IPS-18a (cell line): ENCODE results near the gene C1QTNF8.

Experiments used
- H3K27ac ChIP-seq: one replicate; pipeline ENCODE4 v1.5.1; 2013; ENCODE audit warnings: low read length
- H3K27me3 ChIP-seq: one replicate; pipeline ENCODE4 v1.6.1; 2013; ENCODE audit warnings: mild to moderate bottlenecking, low read length; ENCODE audit not compliant: control insufficient read depth, insufficient read depth
- H3K36me3 ChIP-seq: one replicate; pipeline ENCODE4 v1.6.1; 2013; ENCODE audit warnings: low read depth, low read length; ENCODE audit not compliant: control insufficient read depth
- H3K4me1 ChIP-seq: one replicate; pipeline ENCODE4 v1.6.1; 2013; ENCODE audit warnings: low read depth, low read length; ENCODE audit not compliant: control insufficient read depth
- H3K4me3 ChIP-seq: one replicate; pipeline ENCODE4 v1.5.1; 2013; ENCODE audit warnings: low read length
- H3K9ac ChIP-seq: one replicate; pipeline ENCODE4 v1.6.1; 2013; ENCODE audit warnings: mild to moderate bottlenecking, low read length, moderate library complexity
- H3K9me3 ChIP-seq: one replicate; pipeline ENCODE4 v1.6.1; 2013; ENCODE audit warnings: low read depth, low read length; ENCODE audit not compliant: control insufficient read depth

Gene C1QTNF8

DNA sequence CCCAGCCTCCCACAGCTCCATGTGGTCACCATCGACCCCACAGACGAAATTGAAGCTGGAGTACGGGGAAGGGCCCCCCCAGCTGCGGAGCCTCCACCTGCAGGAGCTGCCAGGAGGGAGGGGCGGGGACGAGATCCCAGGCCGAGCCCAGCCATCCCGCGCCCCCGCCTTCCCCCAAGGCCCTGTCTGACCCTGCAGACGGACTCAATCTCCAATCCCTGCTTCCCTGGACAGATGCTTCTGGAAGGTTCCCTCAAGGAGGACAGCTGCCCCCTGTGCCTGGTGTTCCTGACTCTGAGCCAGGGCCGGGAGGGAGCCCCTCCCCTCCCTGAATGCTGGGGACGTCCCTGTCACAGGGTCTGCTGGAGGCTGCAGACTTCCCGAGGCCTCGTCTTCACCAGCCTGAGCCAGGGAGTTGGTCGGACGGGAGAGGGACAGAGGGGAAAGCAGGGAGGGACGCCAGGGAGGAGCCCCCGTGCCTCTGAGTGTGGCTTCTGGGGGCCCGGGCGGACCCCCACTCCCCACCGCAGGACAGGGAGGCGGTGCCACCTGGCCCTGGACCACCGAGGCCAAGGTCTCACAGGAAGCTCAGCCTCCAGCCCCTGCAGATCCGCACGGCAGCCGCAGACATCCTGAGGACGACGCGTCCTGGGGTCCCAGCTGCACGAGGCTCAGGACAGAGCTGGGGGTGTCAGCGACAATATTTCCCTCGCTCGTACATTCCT, 21.3 kb upstream of the C1QTNF8 start:
- Histone ChIP-seq H3K4me3 (no peak overlapping the region), H3K27ac (no peak overlapping the region), H3K4me1 (no peaks in the 10 kb centered on the region), H3K36me3 (no peaks in the 10 kb centered on the region), H3K27me3 (peaks cover 4% of the 10 kb centered on the region), H3K9ac (no peak overlapping the region), H3K9me3 (no peaks in the 10 kb centered on the region)

GRCh38 chr16:1116693-1117077, 20.6 kb upstream of the C1QTNF8 start:
- Histone ChIP-seq H3K36me3 (no peaks in the 10 kb centered on the region), H3K27me3 (peaks cover 4% of the 10 kb centered on the region), H3K4me3 (no peak overlapping the region), H3K9ac (no peak overlapping the region), H3K4me1 (no peaks in the 10 kb centered on the region), H3K9me3 (no peaks in the 10 kb centered on the region), H3K27ac (no peak overlapping the region)

DNA sequence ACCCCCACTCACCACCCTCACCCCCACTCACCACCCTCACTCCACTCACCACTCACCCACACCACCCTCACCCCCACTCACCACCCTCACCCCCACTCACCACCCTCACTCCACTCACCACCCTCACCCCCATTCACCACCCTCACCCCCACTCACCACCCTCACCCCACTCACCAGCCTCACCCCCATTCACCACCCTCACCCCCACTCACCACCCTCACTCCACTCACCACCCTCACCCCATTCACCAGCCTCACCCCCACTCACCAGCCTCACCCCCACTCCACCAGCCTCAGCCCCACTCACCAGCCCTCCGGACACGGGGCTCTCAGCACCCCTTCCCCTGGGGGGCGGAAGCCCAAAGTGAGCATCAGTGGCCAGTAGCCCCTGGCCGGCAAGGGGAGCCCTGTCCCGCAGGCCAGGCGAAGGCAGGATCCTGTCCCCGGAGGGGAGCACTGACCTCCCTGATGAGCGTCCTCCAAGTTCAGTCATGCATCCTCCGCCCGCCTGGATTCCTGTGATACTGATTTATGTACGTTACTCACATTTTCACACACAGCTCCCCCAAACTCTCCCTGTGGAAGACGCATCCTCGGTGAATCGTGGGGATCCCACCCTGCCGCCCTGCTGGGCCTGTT, 18.0 kb upstream of the C1QTNF8 start:
- Histone ChIP-seq H3K4me1 (no peaks in the 10 kb centered on the region), H3K36me3 (no peaks in the 10 kb centered on the region), H3K9me3 (no peaks in the 10 kb centered on the region), H3K4me3 (no peak overlapping the region), H3K27ac (no peak overlapping the region), H3K9ac (no peak overlapping the region), H3K27me3 (peaks cover 19% of the 10 kb centered on the region)

GRCh38 chr16:1113489-1113888, 17.4 kb upstream of the C1QTNF8 start:
- Histone ChIP-seq H3K27ac (no peak overlapping the region), H3K9ac (no peak overlapping the region), H3K36me3 (no peaks in the 10 kb centered on the region), H3K4me1 (no peaks in the 10 kb centered on the region), H3K4me3 (no peak overlapping the region), H3K9me3 (no peaks in the 10 kb centered on the region), H3K27me3 (peaks cover 24% of the 10 kb centered on the region)

DNA sequence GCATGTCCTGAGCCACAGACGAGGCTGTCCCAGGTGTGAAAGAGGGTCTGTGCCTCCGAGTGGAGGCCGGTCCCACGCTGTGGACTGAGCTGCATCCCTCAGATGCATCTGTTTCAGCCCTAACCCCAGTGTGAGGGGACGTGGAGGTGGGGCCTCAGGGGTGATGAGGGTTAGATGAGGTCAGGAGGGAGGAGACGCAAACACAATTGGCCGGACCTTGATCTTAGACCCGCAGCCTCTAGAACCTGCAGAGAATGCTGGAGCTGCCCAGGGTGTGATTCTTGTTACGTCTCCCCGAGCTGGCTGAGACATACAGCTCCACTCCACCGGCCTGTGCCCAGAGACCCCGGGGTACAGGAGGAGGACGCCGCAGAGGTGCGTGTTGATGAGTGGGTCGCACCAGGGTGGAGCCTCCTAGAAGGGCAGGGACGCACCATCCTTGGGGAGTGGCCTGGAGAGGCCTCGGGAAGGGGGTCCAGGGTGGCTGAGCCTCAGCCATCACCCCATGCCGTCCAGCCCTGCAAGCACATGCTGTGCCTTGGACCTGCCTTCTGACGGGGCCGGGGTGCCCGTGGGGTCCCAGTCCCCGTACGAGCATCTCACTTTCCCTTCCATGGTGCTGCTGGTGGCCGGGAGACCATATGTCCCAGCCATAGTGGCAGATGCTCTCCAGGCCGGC, 16.6 kb upstream of the C1QTNF8 start:
- no peaks in the 10 kb centered on the region for H3K4me1 ChIP-seq
- no peak overlapping the region for H3K4me3 ChIP-seq
- H3K36me3 ChIP-seq: no peaks in the 10 kb centered on the region
- H3K9ac ChIP-seq: no peak overlapping the region
- H3K9me3 ChIP-seq: no peaks in the 10 kb centered on the region
- peaks cover 25% of the 10 kb centered on the region for H3K27me3 ChIP-seq
- no peak overlapping the region for H3K27ac ChIP-seq

DNA sequence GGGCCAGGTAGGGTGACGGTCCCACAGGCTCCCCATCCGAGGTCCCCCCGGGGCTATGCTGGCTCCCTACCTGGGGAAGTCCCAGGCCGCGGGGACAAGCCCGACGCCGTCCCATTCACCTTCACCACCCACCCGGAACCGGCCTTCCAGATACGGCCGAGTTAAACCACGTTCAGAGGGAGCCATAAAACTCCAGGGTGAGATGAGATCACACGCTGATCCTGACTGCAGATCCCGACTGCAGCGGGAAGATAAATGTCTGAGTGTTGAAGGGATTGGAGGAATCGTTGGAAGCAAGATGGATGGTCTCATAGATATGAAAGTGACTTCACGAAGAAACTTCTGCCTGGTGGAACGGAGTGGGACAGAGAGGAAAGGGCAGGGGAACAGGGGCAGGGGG, 13.6 kb upstream of the C1QTNF8 start:
- H3K36me3 ChIP-seq: no peaks in the 10 kb centered on the region
- H3K9me3 ChIP-seq: no peaks in the 10 kb centered on the region
- H3K4me1 ChIP-seq: no peaks in the 10 kb centered on the region
- no peak overlapping the region for H3K4me3 ChIP-seq
- H3K27me3 ChIP-seq: peaks cover 28% of the 10 kb centered on the region
- no peak overlapping the region for H3K27ac ChIP-seq
- H3K9ac ChIP-seq: no peak overlapping the region

DNA sequence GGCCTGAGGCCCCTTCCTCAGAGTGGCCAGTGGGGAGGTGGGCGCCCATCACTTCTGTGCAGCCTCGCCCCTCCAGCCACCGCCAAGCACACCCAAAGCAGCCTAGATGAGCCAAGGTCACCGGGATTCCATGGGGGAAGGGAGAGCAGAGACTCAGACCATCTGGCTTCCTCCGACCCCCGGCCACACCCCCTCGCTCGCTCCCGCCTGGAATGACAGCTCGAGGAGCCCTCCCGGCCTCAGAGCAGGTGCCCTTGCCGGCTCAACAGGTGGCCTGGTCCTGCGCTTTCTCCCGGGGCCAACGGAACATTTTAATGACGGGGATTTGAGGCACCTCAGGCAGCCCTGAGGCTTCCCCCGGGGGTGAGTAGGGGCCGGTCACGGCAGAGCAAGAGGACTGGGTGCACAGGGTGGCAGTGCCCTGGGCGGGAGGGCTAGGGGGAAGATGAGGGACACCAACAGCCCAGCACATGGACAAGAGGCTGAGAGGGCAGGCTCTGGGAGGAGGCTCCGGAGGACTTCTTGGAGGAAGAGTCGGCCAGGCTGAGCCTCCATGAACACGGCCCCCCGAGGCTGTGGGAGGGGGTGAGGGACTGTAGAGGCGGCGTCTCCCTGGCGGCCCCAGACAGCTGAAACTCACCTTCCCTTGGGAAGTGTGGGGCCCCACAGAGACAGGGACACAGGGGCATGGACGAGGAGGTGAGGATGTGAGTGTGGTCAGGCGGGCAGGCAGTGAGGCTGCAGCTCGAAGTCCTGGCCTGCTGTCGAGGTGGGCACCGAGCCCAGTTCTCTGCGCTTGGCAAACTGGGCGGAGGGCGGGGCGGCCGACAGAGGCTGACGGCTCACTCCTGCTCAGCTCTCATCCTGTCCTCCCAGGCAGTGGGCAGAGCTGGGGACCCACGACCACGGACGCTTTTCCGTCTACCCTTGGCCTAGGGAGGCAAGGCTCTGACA, 12.5 kb upstream of the C1QTNF8 start:
- Histone ChIP-seq H3K9me3 (no peaks in the 10 kb centered on the region), H3K9ac (no peak overlapping the region), H3K4me3 (no peak overlapping the region), H3K36me3 (no peaks in the 10 kb centered on the region), H3K27me3 (peaks cover 32% of the 10 kb centered on the region), H3K4me1 (no peaks in the 10 kb centered on the region), H3K27ac (no peak overlapping the region)

DNA sequence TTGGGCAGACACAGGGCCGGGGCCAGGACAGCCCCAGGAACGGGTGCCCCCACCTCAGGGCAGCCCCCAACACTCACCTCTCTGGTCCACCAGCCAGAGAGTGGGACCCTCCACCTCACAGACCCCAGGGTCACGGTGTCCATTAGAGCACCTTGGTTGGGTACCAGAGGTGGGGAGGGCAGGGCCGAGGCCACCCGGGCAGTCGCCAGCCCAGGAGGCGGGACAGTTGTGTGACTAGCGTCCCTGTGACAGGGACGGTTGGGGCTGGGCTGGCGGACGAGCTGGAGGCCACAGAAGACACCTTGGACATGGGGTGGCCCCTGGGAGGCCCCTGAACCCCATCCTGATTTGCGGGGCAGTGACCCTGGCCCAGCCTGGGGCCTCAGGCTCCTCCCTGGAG, 11.7 kb upstream of the C1QTNF8 start:
- Histone ChIP-seq H3K9ac (no peak overlapping the region), H3K4me3 (no peak overlapping the region), H3K27me3 (peaks cover 29% of the 10 kb centered on the region), H3K36me3 (no peaks in the 10 kb centered on the region), H3K9me3 (no peaks in the 10 kb centered on the region), H3K27ac (no peak overlapping the region), H3K4me1 (no peaks in the 10 kb centered on the region)

GRCh38 chr16:1107141-1107540, 11.1 kb upstream of the C1QTNF8 start:
- peaks cover 29% of the 10 kb centered on the region for H3K27me3 ChIP-seq

DNA sequence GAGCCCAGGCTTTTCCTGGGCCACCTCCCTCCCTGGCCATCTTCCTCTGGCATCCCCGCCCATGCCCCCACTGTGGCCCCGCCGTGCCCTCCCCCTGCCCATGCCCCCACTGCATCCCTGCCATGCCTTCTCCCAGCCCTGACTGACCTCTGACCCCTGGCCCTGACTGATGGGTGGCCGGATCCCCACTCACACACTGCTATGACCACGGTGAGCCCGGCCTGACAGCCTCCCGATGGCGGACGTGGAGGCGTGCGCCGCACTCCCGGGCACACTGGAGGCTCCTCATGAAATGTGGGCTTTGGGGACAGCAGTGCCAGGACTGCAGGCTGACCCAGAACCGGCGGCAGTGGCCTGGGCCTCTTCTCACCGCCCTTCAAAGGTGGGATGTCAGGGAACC, 10.6 kb upstream of the C1QTNF8 start:
- Histone ChIP-seq H3K27ac (no peak overlapping the region), H3K4me3 (no peak overlapping the region), H3K9me3 (no peaks in the 10 kb centered on the region), H3K36me3 (no peaks in the 10 kb centered on the region), H3K9ac (no peak overlapping the region), H3K4me1 (no peaks in the 10 kb centered on the region), H3K27me3 (peaks cover 29% of the 10 kb centered on the region)

More at GRCh38 chr16:1107141-1107540, 11.1 kb upstream of the C1QTNF8 start:
- H3K4me1 ChIP-seq: no peaks in the 10 kb centered on the region
- no peaks in the 10 kb centered on the region for H3K36me3 ChIP-seq
- no peak overlapping the region for H3K9ac ChIP-seq
- no peak overlapping the region for H3K4me3 ChIP-seq
- no peaks in the 10 kb centered on the region for H3K9me3 ChIP-seq
- H3K27ac ChIP-seq: no peak overlapping the region
